GM18861 (cell line): ENCODE data around the gene AP3B1.
"Not testable (repeated sequence)": the region's sequence is repeated elsewhere in the genome, so short reads cannot be mapped to it uniquely, and the experiment has no call there.

Source experiments
- ATAC-seq: cut with Tn5 transposase; IDR thresholded peaks from one replicate; pipeline ENCODE4 v1.9.1; 2021; ENCODE audit not compliant: unreplicated experiment

Gene AP3B1

DNA sequence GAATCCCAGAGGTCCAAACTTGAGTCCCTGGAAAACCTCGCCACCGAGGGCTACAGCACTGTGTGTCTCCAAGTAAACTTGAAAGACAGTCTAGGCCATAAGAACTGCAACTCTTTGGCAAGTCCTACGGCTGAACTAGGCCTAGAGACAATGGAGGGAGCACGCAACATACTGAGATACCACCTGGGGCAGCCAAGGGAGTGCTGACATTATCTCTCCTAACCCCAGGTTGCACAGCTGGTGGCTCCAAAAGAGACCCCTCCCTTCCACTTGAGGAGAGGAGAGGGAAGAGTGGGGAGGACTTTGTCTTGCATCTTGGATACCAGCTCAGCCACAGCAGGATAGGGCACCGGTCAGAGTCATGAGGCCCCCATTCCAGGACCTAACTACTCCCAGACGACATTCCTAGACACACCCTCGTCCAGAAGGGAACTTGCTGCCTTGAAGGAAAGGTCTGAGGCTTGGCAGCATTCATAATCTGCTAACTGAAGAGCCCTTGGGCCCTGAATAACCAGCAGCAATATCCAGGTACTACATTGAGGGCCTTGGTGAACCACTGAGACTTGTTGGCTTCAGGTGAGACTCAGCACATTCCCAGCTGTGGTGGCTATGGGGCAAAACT, 42.7 kb downstream of the AP3B1 start:
- no peak for ATAC-seq

DNA sequence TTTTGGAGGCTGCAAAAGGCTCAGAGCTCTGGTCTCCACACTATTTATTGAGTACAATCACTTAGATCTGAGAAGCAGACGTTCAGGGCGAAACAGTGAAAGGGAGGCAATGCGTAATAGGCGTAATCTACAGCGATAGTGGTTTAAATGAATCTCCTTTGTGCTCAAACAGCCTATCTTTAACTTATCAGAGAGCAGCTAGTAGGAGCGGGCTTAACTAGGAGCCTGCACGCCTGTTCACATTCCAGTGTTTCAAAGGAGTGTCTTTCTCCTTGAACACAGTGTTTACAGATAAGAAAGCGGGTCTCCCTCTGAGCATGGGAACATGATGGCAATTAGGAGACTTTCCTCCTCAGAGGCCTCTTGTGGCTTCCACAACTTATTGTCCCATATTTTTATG, 49.4 kb downstream of the AP3B1 start:
- ATAC-seq, result no peak

DNA sequence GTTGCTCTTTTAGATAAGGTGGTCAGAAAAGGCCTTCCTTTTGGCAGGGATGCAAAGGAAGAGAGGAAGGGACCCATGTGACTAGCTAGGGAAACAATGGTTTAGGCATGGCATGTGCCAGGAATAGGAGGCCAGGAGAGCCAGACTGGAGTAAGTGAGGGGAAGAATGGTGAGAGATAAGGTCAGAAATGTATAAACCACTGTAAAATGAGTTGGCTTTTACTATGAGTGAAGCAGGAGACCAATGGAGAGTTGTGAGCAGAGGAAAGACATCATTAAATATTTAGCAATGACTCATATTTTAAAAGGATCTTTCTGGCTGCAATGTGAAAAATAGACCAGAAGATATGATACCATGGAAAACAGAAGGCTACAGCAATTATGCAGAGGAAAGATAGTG, 50.9 kb downstream of the AP3B1 start:
- no peak for ATAC-seq

DNA sequence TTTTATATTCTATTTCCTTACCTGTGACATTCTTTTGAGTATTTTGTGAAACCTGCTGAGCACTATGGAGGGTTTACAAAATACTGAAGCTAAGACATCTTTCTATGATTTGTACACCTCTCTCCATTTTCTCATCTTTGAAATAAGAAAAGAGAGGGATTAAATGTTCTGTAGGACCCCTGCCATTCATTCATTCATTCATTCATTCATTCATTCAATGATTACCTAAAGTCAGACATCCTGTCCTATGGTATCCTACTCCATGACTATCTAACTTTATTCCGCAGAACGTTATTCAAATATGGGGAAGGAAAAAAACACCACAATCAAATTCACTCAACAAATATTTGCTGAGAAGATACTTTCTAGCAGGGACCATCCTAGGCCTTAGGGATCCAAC, 51.4 kb downstream of the AP3B1 start:
- ATAC-seq, result no peak

DNA sequence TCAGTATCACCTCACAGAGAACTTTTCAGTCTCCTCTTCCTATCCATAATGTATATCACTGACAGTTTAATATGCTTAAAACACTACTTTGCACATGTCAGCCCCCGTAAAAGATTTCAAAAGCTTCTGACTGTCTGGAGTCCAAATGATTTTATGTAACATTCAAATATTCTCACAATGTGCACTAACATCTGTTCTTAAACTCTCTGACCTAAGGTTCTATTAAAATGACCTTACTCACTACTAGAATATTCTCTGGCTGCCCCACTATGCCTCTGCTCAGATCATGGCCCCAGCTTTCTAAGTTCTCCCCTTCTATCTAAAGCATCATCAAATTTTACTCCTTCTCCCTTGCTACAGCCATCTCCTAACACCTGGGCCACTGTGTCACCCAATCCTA, 52.5 kb downstream of the AP3B1 start:
- ATAC-seq, result no peak

DNA sequence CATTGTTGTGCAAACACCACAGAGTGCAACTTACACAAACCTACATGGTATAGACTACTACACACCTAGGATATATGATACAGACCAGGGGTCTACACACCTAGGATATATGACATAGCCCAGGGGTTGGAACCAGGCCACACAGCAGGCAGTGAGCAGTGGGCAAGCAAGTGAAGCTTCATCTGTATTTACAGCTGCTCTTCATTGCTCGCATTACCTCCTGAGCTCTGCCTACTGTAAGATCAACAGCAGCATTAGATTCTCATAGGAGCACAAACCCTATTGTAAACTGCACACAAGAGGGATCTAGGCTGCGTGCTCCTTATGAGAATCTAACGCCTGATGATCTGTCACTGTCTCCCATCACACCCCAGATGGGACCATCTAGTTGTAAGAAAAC, 56.6 kb downstream of the AP3B1 start:
- no peak for ATAC-seq

DNA sequence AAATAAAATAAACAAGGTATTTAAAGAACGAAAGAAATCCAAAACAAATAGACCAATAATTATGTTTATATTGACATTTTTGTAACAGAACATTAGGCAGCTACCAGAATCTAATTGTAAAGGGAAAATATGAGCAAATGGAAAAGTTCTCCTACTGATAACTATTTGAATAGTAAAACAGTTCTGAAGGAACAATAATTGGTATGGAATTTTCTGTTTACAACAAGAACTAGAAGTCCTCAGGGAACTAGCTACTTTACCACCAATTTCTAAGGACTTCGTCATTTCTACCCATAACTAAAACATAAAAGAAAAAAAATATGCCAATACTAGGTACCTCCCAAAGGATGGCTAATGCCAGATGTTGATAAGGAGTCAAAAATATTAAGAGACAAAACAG, 58.5 kb downstream of the AP3B1 start:
- no peak for ATAC-seq

DNA sequence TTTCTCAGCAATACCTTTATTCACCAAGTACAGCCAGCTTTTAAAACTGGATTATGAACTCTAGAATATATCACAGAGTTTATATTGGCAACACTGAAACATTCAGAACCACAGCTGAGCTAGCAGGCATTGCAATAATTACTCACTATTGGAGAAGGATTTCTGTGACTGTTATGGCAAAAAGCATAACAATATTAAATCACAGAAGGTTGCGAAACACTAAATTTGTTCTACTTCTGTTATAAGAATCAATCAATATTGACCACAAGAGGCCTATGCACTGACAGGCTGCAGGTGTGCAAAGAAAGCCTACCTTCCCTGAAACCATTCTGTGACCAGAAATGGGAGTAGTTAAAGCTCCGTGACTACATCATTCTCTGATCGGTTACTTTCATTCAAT, 59.2 kb downstream of the AP3B1 start:
- ATAC-seq, result no peak

DNA sequence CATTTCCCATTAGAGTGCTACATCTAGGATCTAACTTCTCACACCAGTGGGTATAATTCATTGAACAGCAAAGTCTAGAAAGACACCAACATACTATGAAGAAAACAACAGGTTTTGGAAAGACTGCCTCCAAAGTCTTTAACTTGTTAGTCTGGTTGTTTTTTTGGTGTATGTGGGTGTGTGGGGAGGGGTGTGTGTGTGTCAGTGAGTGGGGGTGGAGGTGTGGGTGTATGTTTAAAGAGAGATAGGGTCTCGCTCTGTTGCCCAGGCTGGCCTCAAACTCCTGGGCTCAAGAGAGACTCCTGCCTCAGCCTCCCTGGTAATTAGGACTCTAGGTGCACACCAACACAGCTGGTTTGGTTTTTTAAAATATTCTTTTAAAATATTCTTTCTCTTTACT, 59.7 kb downstream of the AP3B1 start:
- ATAC-seq, result no peak

DNA sequence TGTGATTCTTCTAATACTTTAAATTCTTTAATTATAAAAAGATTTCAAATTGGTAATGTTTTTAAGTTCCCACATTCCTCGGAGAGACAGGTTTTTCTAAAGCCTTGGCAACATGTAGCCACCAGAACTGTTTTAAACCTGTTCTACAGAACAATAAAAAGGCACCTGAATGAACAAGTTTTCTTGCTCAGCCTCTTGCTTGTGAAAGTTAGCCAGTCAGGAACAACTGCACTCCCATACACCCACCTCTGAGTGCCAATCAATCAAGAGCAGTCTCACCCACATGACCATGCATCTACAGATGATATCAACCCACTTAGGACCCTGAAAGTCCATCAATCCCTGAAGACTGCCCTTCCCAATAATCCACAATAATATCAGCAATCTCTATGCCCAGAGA, 62.3 kb downstream of the AP3B1 start:
- no peak for ATAC-seq

DNA sequence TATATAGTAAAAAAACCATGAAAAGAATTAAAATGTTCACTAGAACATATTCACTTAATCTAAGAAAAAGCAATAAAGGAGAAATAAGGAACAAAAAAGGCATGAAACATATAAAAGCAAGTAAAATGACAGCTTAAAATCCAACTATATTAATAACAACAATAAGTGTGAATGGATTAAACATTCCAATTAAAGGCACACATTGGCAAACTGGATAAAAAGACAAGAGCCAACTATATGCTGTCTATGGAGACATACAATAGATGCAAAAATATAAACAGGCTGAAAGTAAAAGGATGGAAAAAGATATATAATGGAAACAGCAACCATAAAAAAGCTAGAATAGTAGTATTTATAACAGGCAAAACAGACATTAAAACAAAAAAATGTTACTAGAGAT, 70.1 kb downstream of the AP3B1 start:
- no peak for ATAC-seq

DNA sequence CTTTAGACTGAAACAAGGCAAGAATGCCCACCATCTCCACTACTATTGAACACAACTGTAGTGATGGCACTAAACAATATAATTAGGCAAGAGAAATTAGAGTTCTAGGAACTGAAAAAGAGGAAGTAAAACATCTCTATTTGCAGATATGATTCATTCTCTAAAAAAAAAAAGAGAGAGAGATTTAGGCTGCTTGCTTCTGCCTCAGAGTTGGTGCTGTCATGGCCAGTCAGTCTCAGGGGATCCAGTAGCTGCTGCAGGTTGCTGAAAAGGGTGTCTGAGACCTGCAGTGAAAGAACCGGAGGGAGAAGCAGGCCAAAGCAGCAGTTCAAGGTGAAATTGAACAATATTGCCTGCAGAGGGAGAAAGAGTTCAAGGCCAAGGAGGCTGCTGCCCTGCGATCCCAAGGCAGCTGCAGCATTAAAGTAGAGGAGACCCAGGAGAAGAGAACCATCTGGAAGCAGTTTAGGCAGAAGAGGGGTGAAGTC, 72.5 kb downstream of the AP3B1 start:
- ATAC-seq, result peak; percentile 97

DNA sequence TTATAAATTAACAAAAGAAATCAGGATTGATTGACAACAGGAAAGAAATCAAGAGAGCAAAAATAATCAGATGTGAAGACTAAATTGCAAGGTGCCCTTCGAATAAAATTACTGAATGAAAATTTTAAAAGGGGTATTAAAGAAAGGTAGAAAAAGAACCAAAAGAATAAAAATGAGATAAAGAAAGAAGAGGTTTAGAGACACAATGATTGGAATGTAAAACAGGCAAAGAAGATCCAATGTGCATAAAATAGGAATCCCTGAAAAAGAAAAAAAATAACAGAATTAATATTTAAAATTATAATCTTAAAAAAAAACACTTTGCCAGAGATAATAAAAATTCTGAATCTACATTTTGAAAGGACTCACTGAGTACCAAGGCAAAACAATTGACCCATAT, 73.0 kb downstream of the AP3B1 start:
- ATAC-seq, result no peak

DNA sequence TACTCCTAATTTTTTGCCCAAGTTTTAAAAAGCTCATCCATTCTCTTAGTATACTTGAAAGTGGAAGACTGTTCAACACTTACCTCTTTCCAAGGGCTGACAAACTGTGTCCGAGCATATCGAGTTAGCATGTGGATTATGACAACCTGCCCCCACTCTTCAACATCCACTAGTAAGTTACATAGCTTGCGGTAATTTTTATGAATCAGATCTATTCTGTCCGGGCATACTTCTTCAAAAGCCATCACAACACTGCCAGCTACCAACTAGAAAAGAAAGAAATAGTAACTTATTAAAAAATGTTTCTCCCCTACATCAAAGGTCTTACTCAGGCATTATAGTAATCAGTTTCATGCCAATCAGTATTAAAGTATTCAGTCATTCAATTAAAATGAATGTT, 78.5 kb downstream of the AP3B1 start:
- no peak for ATAC-seq

DNA sequence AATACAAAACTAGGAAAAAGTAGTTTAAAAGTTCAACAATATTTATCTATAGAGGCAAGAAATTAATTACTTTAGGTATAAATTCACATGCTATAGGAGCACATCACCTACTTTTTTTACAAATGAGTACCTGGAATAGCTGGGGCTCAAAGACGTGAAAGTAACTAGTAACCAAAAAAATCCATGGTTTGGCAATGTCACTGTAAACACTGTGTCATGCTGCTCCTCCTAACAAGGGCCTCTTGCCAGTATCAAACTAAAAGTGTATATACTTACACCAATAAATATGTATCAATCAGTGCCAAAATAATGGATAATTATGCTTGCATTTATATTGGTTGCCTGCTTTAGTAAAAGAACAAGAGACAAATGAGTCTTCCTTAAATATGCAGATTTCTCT, 78.9 kb downstream of the AP3B1 start:
- no peak for ATAC-seq

DNA sequence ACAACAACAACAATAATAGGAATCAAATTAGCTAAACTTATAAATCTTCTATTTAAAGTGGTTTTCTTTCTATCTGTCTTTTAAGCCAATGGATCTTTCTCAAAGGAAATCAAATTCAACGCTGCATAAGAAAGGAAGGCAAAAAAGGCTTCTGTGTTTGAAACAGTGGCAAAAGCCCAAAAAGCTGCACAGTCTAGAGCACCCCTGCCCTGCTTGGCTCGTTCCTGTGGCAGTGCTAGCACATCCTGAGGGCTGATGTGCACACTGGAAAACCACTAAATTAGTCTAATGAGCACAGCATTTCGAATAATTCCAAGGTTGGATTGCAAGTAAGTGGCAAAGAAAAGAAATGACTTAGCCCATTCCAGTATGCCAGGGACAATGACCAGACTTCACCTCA, 80.7 kb downstream of the AP3B1 start:
- ATAC-seq, result no peak

DNA sequence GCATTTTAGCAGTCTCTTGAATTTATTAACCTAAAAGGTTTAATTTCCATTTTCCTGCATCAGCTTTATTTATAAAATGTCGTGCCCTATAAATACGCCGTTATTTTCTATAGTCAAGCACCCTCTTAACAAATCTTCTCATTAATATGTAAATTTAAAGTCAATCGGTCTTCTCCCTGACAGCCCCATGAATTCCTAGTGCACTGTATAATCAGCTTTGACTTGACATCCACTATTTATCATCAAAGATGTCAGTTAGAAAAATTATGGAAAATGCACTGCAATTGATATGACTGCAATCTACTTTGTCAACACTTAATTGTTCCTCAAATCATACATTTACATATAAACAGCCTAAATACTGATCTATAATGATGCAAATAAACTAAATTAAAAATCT, 83.4 kb downstream of the AP3B1 start:
- no peak for ATAC-seq

DNA sequence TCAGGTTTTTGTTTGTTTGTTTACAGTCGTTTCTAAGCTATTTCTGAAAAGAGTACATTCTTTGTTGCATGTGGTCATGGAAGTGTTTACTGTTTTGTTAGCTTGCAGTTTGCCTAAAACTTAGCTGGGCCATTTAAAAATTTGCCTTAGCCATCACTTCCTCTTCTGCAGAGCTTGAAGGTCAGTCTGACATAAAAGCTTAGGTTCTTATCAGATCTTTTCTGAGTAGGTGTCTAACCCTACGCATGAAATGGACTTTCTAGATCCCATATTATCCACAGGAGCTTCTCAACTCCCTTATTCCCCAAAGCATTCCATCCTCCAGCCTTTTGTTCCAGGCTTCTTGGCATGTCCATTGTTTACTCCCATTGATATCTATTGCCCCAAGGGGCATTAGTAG, 90.3 kb downstream of the AP3B1 start:
- ATAC-seq, result no peak

DNA sequence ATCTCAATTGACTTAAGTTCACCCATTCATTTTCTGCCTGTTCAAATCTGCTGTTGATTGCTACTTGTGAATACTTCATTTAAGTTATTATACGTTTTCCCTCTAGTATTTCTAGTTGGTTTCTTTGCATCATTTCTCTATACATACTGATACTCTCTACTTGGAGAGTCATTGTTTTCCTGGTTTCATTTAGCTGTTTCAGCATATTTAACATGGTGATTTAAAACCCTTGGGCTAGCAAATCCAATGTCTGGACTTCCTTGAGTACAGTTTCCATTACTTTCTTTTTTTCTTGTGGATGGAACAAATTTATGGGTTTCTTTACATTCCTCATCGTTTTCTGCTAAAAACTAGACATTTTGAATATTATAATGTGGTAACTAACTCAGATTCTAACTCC, 90.7 kb downstream of the AP3B1 start:
- ATAC-seq, result no peak

DNA sequence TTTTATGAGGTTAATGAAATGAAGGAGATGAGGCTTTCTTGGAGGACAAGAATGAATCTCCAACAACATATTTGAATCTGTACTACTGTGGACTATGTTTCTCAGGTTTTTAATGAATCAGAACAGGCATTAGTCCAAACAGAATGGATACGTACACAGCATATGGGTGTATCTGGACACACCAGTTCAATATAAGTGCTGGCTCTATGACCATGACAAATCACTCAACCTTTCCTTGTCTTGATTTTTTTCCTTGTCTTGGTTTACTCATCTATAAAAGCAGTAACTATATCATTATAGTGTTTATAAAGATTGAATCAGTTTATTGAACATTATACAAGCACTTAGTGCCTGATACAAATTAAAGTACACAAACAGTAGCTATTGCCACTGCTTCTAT, 104.1 kb downstream of the AP3B1 start:
- ATAC-seq, result no peak

DNA sequence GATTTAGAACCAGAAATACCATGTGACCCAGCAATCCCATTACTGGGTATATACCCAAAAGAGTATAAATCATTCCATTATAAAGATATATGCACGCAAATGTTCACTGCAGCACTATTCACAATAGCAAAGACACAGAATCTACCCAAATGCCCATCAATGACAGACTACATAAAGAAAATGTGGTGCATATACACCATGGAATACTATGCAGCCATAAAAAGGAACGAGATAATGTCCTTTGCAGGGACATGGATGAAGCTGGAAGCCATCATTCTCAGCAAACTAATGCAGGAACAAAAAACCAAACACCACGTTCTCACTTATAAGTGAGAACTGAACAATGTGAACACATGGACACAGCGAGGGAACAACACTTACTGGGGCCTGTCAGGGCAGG, 105.8 kb downstream of the AP3B1 start:
- not testable (repeated sequence) for ATAC-seq

DNA sequence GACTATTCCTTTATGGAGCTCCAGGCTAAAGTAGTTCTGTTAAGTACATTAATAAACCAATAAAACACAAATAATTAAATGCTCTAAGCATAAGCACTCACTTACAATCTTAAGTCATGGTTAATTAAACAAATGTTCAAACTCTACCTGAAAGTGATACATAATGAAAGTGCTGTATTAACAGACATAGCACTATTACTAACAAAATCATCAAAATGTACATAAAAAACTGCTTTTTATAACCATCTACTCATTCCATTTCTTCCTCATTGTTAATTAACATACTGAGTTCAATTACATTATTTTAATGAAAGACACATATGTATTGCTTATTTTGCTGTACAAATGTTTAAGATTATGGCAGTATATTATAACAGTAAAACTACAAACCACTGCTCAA, 107.3 kb downstream of the AP3B1 start:
- ATAC-seq, result no peak

DNA sequence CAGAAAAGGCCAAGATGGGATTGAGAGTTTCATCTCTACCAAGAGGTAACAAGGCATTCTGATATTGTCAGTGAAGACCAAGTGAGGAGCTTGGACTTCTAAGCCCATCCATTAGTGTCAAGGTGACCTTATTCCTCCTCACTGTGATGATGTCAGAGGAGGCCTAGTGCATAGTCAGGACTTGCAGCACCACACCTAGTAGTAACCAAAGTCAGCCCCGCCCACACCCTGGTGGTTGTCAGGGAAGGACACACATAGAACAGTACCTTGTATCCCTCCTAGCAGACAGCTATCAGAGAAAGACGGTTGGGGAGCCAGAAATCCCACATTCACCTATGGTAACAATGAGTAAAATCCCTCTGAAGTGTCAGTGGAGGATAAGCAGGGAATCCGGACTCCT, 111.7 kb downstream of the AP3B1 start:
- no peak for ATAC-seq

DNA sequence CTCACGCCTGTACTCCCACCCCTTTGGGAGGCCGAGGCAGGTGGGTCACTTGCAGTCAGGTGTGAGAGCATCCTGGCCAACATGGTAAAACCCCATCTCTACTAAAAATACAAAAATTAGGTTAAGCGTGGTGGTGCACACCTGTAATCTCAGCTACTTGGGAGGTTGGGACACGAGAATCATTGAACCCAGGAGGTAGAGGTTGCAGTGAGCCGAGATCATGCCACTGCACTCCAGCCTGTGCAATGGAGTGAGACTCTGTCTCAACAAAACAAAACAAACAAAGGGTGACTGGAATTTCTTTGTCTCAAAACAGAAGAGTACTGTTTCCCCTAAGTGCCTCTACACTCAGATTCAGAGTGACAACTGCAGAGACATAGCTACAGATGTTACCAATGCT, 116.1 kb downstream of the AP3B1 start:
- no peak for ATAC-seq
